GM23338 (cell line): Measurements from ENCODE around the gene PDGFC. TPM values are rescaled to one million over a fixed set of nuclear protein-coding genes. Genes with fewer than 3 reads are reported as not detected.

Experiments used
- ATAC-seq: fragments of 200-7000 bp; cut with Tn5 transposase; 3 replicates; pipeline ENCODE4 v1.9.1; 2020
- DNase-seq: peaks from one replicate; pipeline ENCODE4 v3.0.0-alpha.2; 2015; ENCODE audit warnings: low spot score
- H2AFZ ChIP-seq: fragments of 200-600 bp; sonication (generic); 2 replicates; pipeline ENCODE4 v1.8.0; 2016; ENCODE audit warnings: antibody characterized with exemption, mild to moderate bottlenecking, moderate library complexity
- H3F3A ChIP-seq: fragments of 200-600 bp; sonication (generic); replicated peaks from 2 replicates; pipeline ENCODE4 v1.8.0; 2017; ENCODE audit warnings: antibody characterized with exemption, mixed run types, low read depth
- H3K27ac ChIP-seq: fragments of 200-600 bp; sonication (generic); 2 replicates; pipeline ENCODE4 v1.6.1; 2016; ENCODE audit warnings: low read depth
- H3K27me3 ChIP-seq: fragments of 200-600 bp; sonication (generic); 2 replicates; pipeline ENCODE4 v1.8.0; 2016; ENCODE audit warnings: mild to moderate bottlenecking, mixed run types, moderate library complexity; ENCODE audit not compliant: insufficient read depth
- H3K36me3 ChIP-seq: fragments of 200-600 bp; sonication (generic); 2 replicates; pipeline ENCODE4 v1.8.0; 2016; ENCODE audit warnings: mild to moderate bottlenecking; ENCODE audit not compliant: insufficient read depth
- H3K4me1 ChIP-seq: fragments of 200-600 bp; sonication (generic); 2 replicates; pipeline ENCODE4 v1.8.0; 2016; ENCODE audit warnings: mild to moderate bottlenecking, moderate library complexity; ENCODE audit not compliant: insufficient read depth
- H3K4me2 ChIP-seq: fragments of 200-600 bp; sonication (generic); 2 replicates; pipeline ENCODE4 v1.7.1; 2017; ENCODE audit warnings: mixed run types
- H3K4me3 ChIP-seq: fragments of 200-600 bp; sonication (generic); 2 replicates; pipeline ENCODE4 v1.6.1; 2016; ENCODE audit warnings: mixed run types
- H3K79me2 ChIP-seq: fragments of 200-600 bp; sonication (generic); replicated peaks from 2 replicates; pipeline ENCODE4 v1.8.0; 2017; ENCODE audit warnings: mild to moderate bottlenecking; ENCODE audit not compliant: insufficient read depth
- H3K9me2 ChIP-seq: fragments of 200-600 bp; sonication (generic); 2 replicates; pipeline ENCODE4 v1.8.0; 2017; ENCODE audit not compliant: insufficient read depth
- H4K20me1 ChIP-seq: fragments of 200-600 bp; sonication (generic); replicated peaks from 2 replicates; pipeline ENCODE4 v1.8.0; 2017; ENCODE audit warnings: mild to moderate bottlenecking; ENCODE audit not compliant: insufficient read depth
- H3K27ac Mint-ChIP-seq: 2 replicates; pipeline ENCODE4 v1.8.0; 2020; ENCODE audit warnings: inconsistent platforms, mild to moderate bottlenecking, moderate library complexity, mixed read lengths
- H3K27me3 Mint-ChIP-seq: 3 replicates; pipeline ENCODE4 v1.8.0; 2022; ENCODE audit warnings: low read depth, mild to moderate bottlenecking, moderate library complexity, mixed read lengths, inconsistent platforms; ENCODE audit not compliant: insufficient read depth, poor library complexity
- H3K36me3 Mint-ChIP-seq: 3 replicates; pipeline ENCODE4 v1.8.0; 2021; ENCODE audit warnings: low read depth, mild to moderate bottlenecking, inconsistent platforms, moderate library complexity, mixed read lengths
- H3K4me1 Mint-ChIP-seq: 3 replicates; pipeline ENCODE4 v1.8.0; 2020; ENCODE audit warnings: mild to moderate bottlenecking, inconsistent platforms, mixed read lengths
- H3K4me3 Mint-ChIP-seq: 3 replicates; pipeline ENCODE4 v1.8.0; 2021; ENCODE audit warnings: moderate library complexity, mild to moderate bottlenecking, inconsistent platforms, mixed read lengths
- H3K9me3 Mint-ChIP-seq: 3 replicates; pipeline ENCODE4 v1.8.0; 2020; ENCODE audit warnings: moderate library complexity, mild to moderate bottlenecking, inconsistent platforms, mixed read lengths
- CREB1 ChIP-seq: fragments of 250-450 bp; sonication (Bioruptor Pico); IDR thresholded peaks from 2 replicates; pipeline ENCODE4 v1.5.0; 2020; ENCODE audit warnings: low read depth, mild to moderate bottlenecking, moderate library complexity
- CTCF ChIP-seq, 2 experiments: fragments of 200-600 bp in 1 of 2; sonication (generic) in 1 of 2; conservative IDR thresholded peaks; 2 replicates each; pipeline versions ENCODE4 v1.5.1 to v1.6.1; 2016 to 2017; ENCODE audit warnings: antibody characterized with exemption in 2 of 2, low read depth in 2 of 2, mild to moderate bottlenecking in 2 of 2, moderate library complexity in 1 of 2
- EZH2 ChIP-seq: fragments of 200-600 bp; sonication (generic); IDR thresholded peaks from one replicate; pipeline ENCODE4 v1.8.0; 2017; ENCODE audit warnings: antibody characterized with exemption, mild to moderate bottlenecking, low read depth; ENCODE audit not compliant: unreplicated experiment
- EZH2phosphoT487 ChIP-seq: fragments of 200-600 bp; sonication (generic); IDR thresholded peaks from one replicate; pipeline ENCODE4 v1.8.1; 2018; ENCODE audit warnings: antibody characterized with exemption; ENCODE audit not compliant: unreplicated experiment
- JUNB ChIP-seq: IDR thresholded peaks from one replicate; pipeline ENCODE4 v1.6.1; 2016; ENCODE audit warnings: antibody characterized with exemption; ENCODE audit not compliant: unreplicated experiment
- NANOG ChIP-seq: IDR thresholded peaks from 2 replicates; pipeline ENCODE4 v1.6.1; 2016; ENCODE audit warnings: antibody characterized with exemption, borderline replicate concordance
- POLR2AphosphoS5 ChIP-seq: IDR thresholded peaks from 2 replicates; pipeline ENCODE4 v1.6.1; 2016; ENCODE audit warnings: antibody characterized with exemption, low read depth
- REST ChIP-seq: IDR thresholded peaks from one replicate; pipeline ENCODE4 v1.6.1; 2018; ENCODE audit warnings: antibody characterized with exemption; ENCODE audit not compliant: unreplicated experiment
- STAT1 ChIP-seq: IDR thresholded peaks from one replicate; pipeline ENCODE4 v1.6.1; 2016; ENCODE audit warnings: antibody characterized with exemption; ENCODE audit not compliant: unreplicated experiment
- ZNF114 ChIP-seq: fragments of 250-450 bp; sonication (Bioruptor Pico); IDR thresholded peaks from 2 replicates; pipeline ENCODE4 v1.5.0; 2020; ENCODE audit warnings: mild to moderate bottlenecking, moderate library complexity
- ZNF331 ChIP-seq: fragments of 250-450 bp; sonication (Bioruptor Pico); IDR thresholded peaks from 2 replicates; pipeline ENCODE4 v1.5.0; 2020; ENCODE audit warnings: low read depth, mild to moderate bottlenecking, moderate library complexity
- polyA plus RNA-seq: library from polyadenylated mRNA; unstranded; fragments of >200 nt; fragmentation: Nextera tagmentation; extraction: Ambion mirVana; gene quantifications from 2 replicates; pipeline ENCODE4 v1.2.1, GENCODE V29; 2016
- total RNA-seq: library from RNA; depleted of rRNA; stranded (reverse); fragments of >200 nt; shearing (Covaris generic); gene quantifications from 2 replicates; pipeline ENCODE4 v1.2.3, GENCODE V29; 2014
- TF ChIP-seq, protein P1 (sequence below): IDR thresholded peaks from 2 replicates; pipeline ENCODE4 v1.6.1; 2016; ENCODE audit warnings: antibody characterized with exemption
- TF ChIP-seq, protein P2 (sequence below): fragments of 250-450 bp; sonication (Bioruptor Pico); IDR thresholded peaks from 2 replicates; pipeline ENCODE4 v1.5.0; 2020; ENCODE audit warnings: mild to moderate bottlenecking, moderate library complexity

The PDGFC gene
- total and polyA plus RNA-seq, 2 experiments from 2014 or later: 1.3 to 3.4 TPM

GRCh38 chr4:156948133-156948532 lies 23.5 kb downstream of the PDGFC start:
- Histone ChIP-seq H3K4me3 (no peak overlapping the region), H3K4me2 (no peak overlapping the region), H3K9me2 (no peaks in the 10 kb centered on the region), H3K27me3 (no peaks in the 10 kb centered on the region), H3F3A (no peaks in the 10 kb centered on the region), H3K36me3 (no peaks in the 10 kb centered on the region), H3K27ac (no peak overlapping the region), H4K20me1 (no peaks in the 10 kb centered on the region), H2AFZ (no peak overlapping the region), H3K79me2 (no peaks in the 10 kb centered on the region), H3K4me1 (peaks cover 7% of the 10 kb centered on the region; the same call in 1 of the 2 replicates)
- Mint-ChIP-seq H3K27me3 (no peaks in the 10 kb centered on the region), H3K4me1 (peaks cover 8% of the 10 kb centered on the region), H3K9me3 (no peaks in the 10 kb centered on the region), H3K36me3 (no peaks in the 10 kb centered on the region), H3K4me3 (no peak overlapping the region), H3K27ac (no peak overlapping the region)
- no peak for DNase-seq
- TF ChIP-seq, protein P1, sequence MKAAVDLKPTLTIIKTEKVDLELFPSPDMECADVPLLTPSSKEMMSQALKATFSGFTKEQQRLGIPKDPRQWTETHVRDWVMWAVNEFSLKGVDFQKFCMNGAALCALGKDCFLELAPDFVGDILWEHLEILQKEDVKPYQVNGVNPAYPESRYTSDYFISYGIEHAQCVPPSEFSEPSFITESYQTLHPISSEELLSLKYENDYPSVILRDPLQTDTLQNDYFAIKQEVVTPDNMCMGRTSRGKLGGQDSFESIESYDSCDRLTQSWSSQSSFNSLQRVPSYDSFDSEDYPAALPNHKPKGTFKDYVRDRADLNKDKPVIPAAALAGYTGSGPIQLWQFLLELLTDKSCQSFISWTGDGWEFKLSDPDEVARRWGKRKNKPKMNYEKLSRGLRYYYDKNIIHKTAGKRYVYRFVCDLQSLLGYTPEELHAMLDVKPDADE: no peak
- TF ChIP-seq EZH2: no peak
- TF ChIP-seq REST: no peak
- TF ChIP-seq ZNF331 (CRISPR knock-in tag): no peak
- no peak for TF ChIP-seq POLR2AphosphoS5
- TF ChIP-seq ZNF114 (CRISPR knock-in tag): no peak
- no peak for TF ChIP-seq EZH2phosphoT487
- TF ChIP-seq CTCF (conservative IDR thresholded peaks at IDR 0.05; ENCODE audit: low read depth in 2 of 2): no peak
- TF ChIP-seq STAT1: no peak
- TF ChIP-seq JUNB: no peak
- TF ChIP-seq, protein P2, sequence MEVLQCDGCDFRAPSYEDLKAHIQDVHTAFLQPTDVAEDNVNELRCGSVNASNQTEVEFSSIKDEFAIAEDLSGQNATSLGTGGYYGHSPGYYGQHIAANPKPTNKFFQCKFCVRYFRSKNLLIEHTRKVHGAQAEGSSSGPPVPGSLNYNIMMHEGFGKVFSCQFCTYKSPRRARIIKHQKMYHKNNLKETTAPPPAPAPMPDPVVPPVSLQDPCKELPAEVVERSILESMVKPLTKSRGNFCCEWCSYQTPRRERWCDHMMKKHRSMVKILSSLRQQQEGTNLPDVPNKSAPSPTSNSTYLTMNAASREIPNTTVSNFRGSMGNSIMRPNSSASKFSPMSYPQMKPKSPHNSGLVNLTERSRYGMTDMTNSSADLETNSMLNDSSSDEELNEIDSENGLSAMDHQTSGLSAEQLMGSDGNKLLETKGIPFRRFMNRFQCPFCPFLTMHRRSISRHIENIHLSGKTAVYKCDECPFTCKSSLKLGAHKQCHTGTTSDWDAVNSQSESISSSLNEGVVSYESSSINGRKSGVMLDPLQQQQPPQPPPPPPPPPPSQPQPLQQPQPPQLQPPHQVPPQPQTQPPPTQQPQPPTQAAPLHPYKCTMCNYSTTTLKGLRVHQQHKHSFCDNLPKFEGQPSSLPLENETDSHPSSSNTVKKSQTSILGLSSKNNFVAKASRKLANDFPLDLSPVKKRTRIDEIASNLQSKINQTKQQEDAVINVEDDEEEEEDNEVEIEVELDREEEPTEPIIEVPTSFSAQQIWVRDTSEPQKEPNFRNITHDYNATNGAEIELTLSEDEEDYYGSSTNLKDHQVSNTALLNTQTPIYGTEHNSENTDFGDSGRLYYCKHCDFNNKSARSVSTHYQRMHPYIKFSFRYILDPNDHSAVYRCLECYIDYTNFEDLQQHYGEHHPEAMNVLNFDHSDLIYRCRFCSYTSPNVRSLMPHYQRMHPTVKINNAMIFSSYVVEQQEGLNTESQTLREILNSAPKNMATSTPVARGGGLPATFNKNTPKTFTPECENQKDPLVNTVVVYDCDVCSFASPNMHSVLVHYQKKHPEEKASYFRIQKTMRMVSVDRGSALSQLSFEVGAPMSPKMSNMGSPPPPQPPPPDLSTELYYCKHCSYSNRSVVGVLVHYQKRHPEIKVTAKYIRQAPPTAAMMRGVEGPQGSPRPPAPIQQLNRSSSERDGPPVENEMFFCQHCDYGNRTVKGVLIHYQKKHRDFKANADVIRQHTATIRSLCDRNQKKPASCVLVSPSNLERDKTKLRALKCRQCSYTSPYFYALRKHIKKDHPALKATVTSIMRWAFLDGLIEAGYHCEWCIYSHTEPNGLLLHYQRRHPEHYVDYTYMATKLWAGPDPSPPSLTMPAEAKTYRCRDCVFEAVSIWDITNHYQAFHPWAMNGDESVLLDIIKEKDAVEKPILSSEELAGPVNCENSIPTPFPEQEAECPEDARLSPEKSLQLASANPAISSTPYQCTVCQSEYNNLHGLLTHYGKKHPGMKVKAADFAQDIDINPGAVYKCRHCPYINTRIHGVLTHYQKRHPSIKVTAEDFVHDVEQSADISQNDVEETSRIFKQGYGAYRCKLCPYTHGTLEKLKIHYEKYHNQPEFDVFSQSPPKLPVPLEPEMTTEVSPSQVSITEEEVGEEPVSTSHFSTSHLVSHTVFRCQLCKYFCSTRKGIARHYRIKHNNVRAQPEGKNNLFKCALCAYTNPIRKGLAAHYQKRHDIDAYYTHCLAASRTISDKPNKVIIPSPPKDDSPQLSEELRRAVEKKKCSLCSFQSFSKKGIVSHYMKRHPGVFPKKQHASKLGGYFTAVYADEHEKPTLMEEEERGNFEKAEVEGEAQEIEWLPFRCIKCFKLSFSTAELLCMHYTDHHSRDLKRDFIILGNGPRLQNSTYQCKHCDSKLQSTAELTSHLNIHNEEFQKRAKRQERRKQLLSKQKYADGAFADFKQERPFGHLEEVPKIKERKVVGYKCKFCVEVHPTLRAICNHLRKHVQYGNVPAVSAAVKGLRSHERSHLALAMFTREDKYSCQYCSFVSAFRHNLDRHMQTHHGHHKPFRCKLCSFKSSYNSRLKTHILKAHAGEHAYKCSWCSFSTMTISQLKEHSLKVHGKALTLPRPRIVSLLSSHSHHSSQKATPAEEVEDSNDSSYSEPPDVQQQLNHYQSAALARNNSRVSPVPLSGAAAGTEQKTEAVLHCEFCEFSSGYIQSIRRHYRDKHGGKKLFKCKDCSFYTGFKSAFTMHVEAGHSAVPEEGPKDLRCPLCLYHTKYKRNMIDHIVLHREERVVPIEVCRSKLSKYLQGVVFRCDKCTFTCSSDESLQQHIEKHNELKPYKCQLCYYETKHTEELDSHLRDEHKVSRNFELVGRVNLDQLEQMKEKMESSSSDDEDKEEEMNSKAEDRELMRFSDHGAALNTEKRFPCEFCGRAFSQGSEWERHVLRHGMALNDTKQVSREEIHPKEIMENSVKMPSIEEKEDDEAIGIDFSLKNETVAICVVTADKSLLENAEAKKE (CRISPR knock-in tag): no peak
- TF ChIP-seq NANOG: no peak
- no peak for TF ChIP-seq CREB1
- ATAC-seq: no peak
